ENCODE data around the gene CERS6. TPM values are rescaled to one million over a fixed set of nuclear protein-coding genes. Genes with fewer than 3 reads are reported as not detected.
"Not testable (repeated sequence)": the region's sequence is repeated elsewhere in the genome, so short reads cannot be mapped to it uniquely, and the experiment has no call there.

The CERS6 gene
- total RNA-seq, 1 donor from 2014 or later, result 55.3 TPM

- H3K4me3 ChIP-seq (ENCODE audit: low read depth, low read length), result no peak overlapping the region
- DNase-seq (ENCODE audit: low read depth) (no peak), FAIRE-seq (no peak)
- TF ChIP-seq, protein P1, sequence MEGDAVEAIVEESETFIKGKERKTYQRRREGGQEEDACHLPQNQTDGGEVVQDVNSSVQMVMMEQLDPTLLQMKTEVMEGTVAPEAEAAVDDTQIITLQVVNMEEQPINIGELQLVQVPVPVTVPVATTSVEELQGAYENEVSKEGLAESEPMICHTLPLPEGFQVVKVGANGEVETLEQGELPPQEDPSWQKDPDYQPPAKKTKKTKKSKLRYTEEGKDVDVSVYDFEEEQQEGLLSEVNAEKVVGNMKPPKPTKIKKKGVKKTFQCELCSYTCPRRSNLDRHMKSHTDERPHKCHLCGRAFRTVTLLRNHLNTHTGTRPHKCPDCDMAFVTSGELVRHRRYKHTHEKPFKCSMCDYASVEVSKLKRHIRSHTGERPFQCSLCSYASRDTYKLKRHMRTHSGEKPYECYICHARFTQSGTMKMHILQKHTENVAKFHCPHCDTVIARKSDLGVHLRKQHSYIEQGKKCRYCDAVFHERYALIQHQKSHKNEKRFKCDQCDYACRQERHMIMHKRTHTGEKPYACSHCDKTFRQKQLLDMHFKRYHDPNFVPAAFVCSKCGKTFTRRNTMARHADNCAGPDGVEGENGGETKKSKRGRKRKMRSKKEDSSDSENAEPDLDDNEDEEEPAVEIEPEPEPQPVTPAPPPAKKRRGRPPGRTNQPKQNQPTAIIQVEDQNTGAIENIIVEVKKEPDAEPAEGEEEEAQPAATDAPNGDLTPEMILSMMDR (IDR thresholded peaks at IDR 0.05; ENCODE audit: insufficient read depth, low read length, severe bottlenecking), result no peak
- H3K36me3 ChIP-seq (ENCODE audit: control insufficient read depth, insufficient read depth, low read length), result no peaks in the 10 kb centered on the region
- no peaks in the 10 kb centered on the region for H3K27me3 ChIP-seq (ENCODE audit: control insufficient read depth, insufficient read depth, low read length)
These were observed 206.7 kb downstream of the CERS6 start for GRCh38 chr2:168662651-168663208.

DNA sequence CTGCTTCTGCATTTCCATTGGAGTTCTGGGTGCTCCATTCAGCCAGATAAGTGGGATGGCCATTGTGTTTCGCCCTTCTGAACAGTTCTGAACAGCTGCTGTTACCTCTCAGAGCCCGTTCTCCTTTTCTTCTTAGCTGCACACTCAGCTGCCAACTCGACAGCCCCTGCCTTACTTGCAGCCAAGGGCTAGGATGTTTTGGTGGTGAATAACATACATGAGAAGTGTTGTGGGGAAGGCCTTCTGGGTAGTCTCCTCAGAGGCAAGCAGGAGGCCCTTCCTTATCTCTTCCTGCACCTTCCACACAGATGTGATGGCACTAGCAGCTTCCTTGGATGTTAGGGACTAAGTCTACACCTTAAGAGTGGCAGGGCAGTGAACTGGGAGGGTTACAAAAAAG lies 207.9 kb downstream of the CERS6 start:
- no peak for DNase-seq (ENCODE audit: low read depth)
- TF ChIP-seq, protein P1 (IDR thresholded peaks at IDR 0.05; ENCODE audit: insufficient read depth, low read length, severe bottlenecking), result no peak

DNA sequence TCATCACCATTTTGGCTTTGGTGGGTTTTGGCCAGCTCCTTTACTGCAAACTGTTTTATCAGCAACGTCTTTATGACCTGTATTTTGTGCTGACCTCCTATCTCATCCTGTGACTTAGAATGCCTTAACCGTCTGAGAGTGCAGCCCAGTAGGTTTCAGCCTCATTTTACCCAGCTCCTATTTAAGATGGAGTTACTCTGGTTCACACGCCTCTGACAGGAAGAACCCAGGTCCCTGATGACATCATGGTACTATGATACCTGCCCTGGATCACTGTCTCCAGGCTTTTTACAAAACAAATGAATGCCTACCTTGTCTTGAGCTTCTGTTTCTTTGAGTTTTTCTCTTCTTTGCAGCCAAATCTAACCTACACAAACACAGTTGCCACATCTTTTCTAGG lies 208.6 kb downstream of the CERS6 start:
- FAIRE-seq; H3K36me3 ChIP-seq (ENCODE audit: control insufficient read depth, insufficient read depth, low read length); DNase-seq (ENCODE audit: low read depth): not testable (repeated sequence)

More for the DNA sequence above, 207.9 kb downstream of the CERS6 start:
- FAIRE-seq, result no peak
- no peaks in the 10 kb centered on the region for H3K36me3 ChIP-seq (ENCODE audit: control insufficient read depth, insufficient read depth, low read length)
- no peaks in the 10 kb centered on the region for H3K27me3 ChIP-seq (ENCODE audit: control insufficient read depth, insufficient read depth, low read length)
- H3K4me3 ChIP-seq (ENCODE audit: low read depth, low read length), result no peak overlapping the region

GRCh38 chr2:168666339-168666738 lies 210.3 kb downstream of the CERS6 start:
- FAIRE-seq, result peak; percentile 28
- TF ChIP-seq, protein P1 (IDR thresholded peaks at IDR 0.05; ENCODE audit: insufficient read depth, low read length, severe bottlenecking), result no peak
- H3K27me3 ChIP-seq (ENCODE audit: control insufficient read depth, insufficient read depth, low read length), result no peaks in the 10 kb centered on the region
- no peak overlapping the region for H3K4me3 ChIP-seq (ENCODE audit: low read depth, low read length)
- no peaks in the 10 kb centered on the region for H3K36me3 ChIP-seq (ENCODE audit: control insufficient read depth, insufficient read depth, low read length)
- peak; percentile 84 for DNase-seq (ENCODE audit: low read depth)

More for the DNA sequence above, 208.6 kb downstream of the CERS6 start:
- H3K4me3 ChIP-seq (ENCODE audit: low read depth, low read length); H3K27me3 ChIP-seq (ENCODE audit: control insufficient read depth, insufficient read depth, low read length): not testable (repeated sequence)

DNA sequence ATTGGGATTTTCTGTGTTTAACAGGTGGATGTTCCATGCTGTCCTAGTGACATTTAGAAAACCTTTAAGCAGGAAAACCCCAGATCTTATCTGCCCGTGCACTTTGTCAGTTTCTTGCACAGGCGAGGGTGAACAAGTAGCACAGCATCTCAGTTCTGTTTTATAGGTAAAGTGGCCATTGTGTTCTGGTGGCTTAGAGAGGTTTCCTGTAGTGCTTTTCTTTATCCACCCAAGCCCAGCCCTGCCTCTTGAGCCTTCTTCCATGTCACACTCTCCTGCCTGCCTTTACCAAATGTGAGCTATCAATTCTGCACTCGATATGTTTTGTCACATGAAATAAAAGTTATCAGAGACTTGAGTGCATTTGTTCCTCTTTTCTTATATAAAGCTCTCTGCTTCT lies 211.1 kb downstream of the CERS6 start:
- H3K4me3 ChIP-seq (ENCODE audit: low read depth, low read length), result no peak overlapping the region
- TF ChIP-seq, protein P1 (IDR thresholded peaks at IDR 0.05; ENCODE audit: insufficient read depth, low read length, severe bottlenecking), result no peak
- FAIRE-seq, result no peak
- H3K27me3 ChIP-seq (ENCODE audit: control insufficient read depth, insufficient read depth, low read length), result no peaks in the 10 kb centered on the region
- H3K36me3 ChIP-seq (ENCODE audit: control insufficient read depth, insufficient read depth, low read length), result no peaks in the 10 kb centered on the region
- DNase-seq (ENCODE audit: low read depth), result no peak

GRCh38 chr2:168669151-168669550 lies 213.1 kb downstream of the CERS6 start:
- DNase-seq (ENCODE audit: low read depth) (no peak), FAIRE-seq (no peak)
- H3K27me3 ChIP-seq (ENCODE audit: control insufficient read depth, insufficient read depth, low read length), result no peaks in the 10 kb centered on the region
- no peak overlapping the region for H3K4me3 ChIP-seq (ENCODE audit: low read depth, low read length)
- H3K36me3 ChIP-seq (ENCODE audit: control insufficient read depth, insufficient read depth, low read length), result no peaks in the 10 kb centered on the region
- TF ChIP-seq, protein P1 (IDR thresholded peaks at IDR 0.05; ENCODE audit: insufficient read depth, low read length, severe bottlenecking), result no peak

Data from bronchial epithelial cell (primary cell).